COLO668 (cell line): ENCODE data around the gene HDAC7.

Experiments
- DNase-seq: peaks from one replicate; lab custom pipeline; 2025; ENCODE audit not compliant: unreplicated experiment; lab: John Stamatoyannopoulos, UW

Gene HDAC7

GRCh38 chr12:47795121-47795813 lies 24.4 kb downstream of the HDAC7 start:
- no peak for DNase-seq

GRCh38 chr12:47794679-47795078 lies 25.0 kb downstream of the HDAC7 start:
- no peak for DNase-seq

- no peak for DNase-seq
Measured at GRCh38 chr12:47793015-47793681, 26.6 kb downstream of the HDAC7 start.

GRCh38 chr12:47791874-47792273 lies 27.8 kb downstream of the HDAC7 start:
- DNase-seq = no peak

GRCh38 chr12:47791351-47791746 lies 28.4 kb downstream of the HDAC7 start:
- no peak for DNase-seq

- no peak for DNase-seq
Measured at GRCh38 chr12:47790676-47791350, 28.9 kb downstream of the HDAC7 start.

- DNase-seq = no peak
Measured at GRCh38 chr12:47789712-47790489, 29.8 kb downstream of the HDAC7 start.

GRCh38 chr12:47789141-47789540 lies 30.6 kb downstream of the HDAC7 start:
- DNase-seq = no peak

- DNase-seq = no peak
Measured at GRCh38 chr12:47787596-47788319, 31.9 kb downstream of the HDAC7 start.

- no peak for DNase-seq
Measured at GRCh38 chr12:47786662-47787280, 32.9 kb downstream of the HDAC7 start.

- no peak for DNase-seq
Measured at GRCh38 chr12:47785887-47786661, 33.6 kb downstream of the HDAC7 start.

GRCh38 chr12:47785036-47785886 lies 34.4 kb downstream of the HDAC7 start:
- no peak for DNase-seq

GRCh38 chr12:47783821-47784819 lies 35.6 kb downstream of the HDAC7 start:
- DNase-seq = no peak

GRCh38 chr12:47783024-47783755 lies 36.5 kb downstream of the HDAC7 start:
- no peak for DNase-seq

- peak; percentile 27 for DNase-seq
Measured at GRCh38 chr12:47782372-47782770, 37.3 kb downstream of the HDAC7 start.

- peak; percentile 32 for DNase-seq
Measured at GRCh38 chr12:47781479-47782371, 38.0 kb downstream of the HDAC7 start.
